Measurements from ENCODE around the gene STAT5A.

DNA sequence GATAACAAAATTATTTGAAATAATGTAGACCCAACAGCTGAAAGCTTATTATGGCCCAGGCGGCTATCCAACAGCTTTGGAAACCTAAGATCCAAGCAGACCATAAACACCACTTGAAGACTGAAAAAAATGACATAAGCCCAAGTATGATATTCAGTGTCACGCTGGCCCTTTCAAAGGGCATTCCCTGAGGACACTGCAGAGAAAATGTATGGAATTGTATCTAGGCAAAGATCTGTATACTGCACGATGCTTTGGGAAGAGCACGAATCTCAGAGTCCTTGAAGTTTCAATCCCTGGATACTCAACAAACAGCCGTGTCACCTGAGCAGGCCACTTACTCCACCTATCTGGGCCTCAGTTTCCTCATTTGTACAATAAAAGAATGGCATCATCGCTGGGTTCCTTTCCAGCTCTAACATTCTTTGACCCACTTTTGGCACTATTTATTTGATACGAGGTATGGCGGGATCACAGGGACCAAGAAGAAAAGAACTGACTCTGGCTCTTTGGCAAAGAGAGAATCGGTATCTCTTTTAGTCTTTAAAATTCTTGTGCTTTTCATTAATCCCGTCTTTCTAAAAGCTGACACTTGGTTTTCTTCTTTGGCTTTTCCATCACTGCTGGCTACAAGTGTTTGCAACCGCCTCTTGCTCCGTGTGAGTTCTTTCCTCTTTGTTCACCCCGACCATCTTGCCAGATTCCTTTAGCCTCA lies 13.3 kb upstream of the STAT5A start:
- TF ChIP-seq, protein P1, sequence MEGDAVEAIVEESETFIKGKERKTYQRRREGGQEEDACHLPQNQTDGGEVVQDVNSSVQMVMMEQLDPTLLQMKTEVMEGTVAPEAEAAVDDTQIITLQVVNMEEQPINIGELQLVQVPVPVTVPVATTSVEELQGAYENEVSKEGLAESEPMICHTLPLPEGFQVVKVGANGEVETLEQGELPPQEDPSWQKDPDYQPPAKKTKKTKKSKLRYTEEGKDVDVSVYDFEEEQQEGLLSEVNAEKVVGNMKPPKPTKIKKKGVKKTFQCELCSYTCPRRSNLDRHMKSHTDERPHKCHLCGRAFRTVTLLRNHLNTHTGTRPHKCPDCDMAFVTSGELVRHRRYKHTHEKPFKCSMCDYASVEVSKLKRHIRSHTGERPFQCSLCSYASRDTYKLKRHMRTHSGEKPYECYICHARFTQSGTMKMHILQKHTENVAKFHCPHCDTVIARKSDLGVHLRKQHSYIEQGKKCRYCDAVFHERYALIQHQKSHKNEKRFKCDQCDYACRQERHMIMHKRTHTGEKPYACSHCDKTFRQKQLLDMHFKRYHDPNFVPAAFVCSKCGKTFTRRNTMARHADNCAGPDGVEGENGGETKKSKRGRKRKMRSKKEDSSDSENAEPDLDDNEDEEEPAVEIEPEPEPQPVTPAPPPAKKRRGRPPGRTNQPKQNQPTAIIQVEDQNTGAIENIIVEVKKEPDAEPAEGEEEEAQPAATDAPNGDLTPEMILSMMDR (IDR thresholded peaks at IDR 0.05), result no peak
- no peak for TF ChIP-seq POLR2A (IDR thresholded peaks at IDR 0.05)
